Measurements from ENCODE around the gene MBD5. TPM values are rescaled to one million over a fixed set of nuclear protein-coding genes. Genes with fewer than 3 reads are reported as not detected.

Gene MBD5
- total and polyA plus RNA-seq, 2 of the 4 experiments (the other 2 are of a cell fraction), result 9.8 to 14.2 TPM

DNA sequence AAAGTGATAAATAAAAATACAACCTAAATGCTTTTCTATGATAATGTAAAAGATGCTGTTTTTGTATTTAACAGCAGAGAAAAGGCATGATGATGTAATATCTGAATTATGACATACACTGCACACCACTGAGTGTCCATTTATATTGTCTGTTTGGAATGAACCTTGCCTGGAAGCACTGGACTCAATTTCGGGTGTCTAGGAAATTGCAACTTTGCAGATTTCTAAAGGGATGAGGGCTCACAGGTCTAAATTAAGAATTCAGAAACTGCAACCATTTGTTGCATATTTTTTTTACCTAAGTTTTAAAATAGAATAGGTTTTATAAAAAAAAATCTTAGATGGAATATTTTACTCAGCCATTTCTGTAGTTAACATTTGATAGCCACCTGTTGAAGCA is 492.5 kb downstream of the MBD5 start:
- H3K79me1 ChIP-seq (ENCODE audit: low read depth in 1 of 2, low read length in 2 of 2), result no peaks in the 10 kb centered on the region
- H2BK120ac ChIP-seq (ENCODE audit: low read depth, low read length), result no peak overlapping the region
- no peak for TF ChIP-seq CEBPB (IDR thresholded peaks at IDR 0.05; ENCODE audit: low read depth, low read length)
- TF ChIP-seq, protein P1, sequence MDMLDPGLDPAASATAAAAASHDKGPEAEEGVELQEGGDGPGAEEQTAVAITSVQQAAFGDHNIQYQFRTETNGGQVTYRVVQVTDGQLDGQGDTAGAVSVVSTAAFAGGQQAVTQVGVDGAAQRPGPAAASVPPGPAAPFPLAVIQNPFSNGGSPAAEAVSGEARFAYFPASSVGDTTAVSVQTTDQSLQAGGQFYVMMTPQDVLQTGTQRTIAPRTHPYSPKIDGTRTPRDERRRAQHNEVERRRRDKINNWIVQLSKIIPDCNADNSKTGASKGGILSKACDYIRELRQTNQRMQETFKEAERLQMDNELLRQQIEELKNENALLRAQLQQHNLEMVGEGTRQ (IDR thresholded peaks at IDR 0.05; ENCODE audit: low read depth, low read length), result no peak
- TF ChIP-seq, protein P2, sequence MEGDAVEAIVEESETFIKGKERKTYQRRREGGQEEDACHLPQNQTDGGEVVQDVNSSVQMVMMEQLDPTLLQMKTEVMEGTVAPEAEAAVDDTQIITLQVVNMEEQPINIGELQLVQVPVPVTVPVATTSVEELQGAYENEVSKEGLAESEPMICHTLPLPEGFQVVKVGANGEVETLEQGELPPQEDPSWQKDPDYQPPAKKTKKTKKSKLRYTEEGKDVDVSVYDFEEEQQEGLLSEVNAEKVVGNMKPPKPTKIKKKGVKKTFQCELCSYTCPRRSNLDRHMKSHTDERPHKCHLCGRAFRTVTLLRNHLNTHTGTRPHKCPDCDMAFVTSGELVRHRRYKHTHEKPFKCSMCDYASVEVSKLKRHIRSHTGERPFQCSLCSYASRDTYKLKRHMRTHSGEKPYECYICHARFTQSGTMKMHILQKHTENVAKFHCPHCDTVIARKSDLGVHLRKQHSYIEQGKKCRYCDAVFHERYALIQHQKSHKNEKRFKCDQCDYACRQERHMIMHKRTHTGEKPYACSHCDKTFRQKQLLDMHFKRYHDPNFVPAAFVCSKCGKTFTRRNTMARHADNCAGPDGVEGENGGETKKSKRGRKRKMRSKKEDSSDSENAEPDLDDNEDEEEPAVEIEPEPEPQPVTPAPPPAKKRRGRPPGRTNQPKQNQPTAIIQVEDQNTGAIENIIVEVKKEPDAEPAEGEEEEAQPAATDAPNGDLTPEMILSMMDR (conservative IDR thresholded peaks at IDR 0.05; ENCODE audit: low read depth, low read length), result no peak
- TF ChIP-seq MXI1 (IDR thresholded peaks at IDR 0.05; ENCODE audit: borderline replicate concordance, low read depth, low read length), result no peak
- TF ChIP-seq RAD21 (IDR thresholded peaks at IDR 0.05; ENCODE audit: low read length), result no peak
- no peak for TF ChIP-seq MAFK (IDR thresholded peaks at IDR 0.05; ENCODE audit: low read depth, low read length)
- TF ChIP-seq POLR2A (IDR thresholded peaks at IDR 0.05; ENCODE audit: low read depth, low read length), result no peak
- no peak for TF ChIP-seq FOS (IDR thresholded peaks at IDR 0.05; ENCODE audit: low read depth, low read length)
- TF ChIP-seq CHD1 (IDR thresholded peaks at IDR 0.05; ENCODE audit: low read depth, low read length), result no peak
- TF ChIP-seq SMC3 (IDR thresholded peaks at IDR 0.05; ENCODE audit: low read depth, low read length), result no peak
- no peak for TF ChIP-seq MAZ (IDR thresholded peaks at IDR 0.05; ENCODE audit: borderline replicate concordance, low read depth, low read length)
- TF ChIP-seq RCOR1 (IDR thresholded peaks at IDR 0.05; ENCODE audit: insufficient replicate concordance, low read length), result no peak
- TF ChIP-seq, protein P3, sequence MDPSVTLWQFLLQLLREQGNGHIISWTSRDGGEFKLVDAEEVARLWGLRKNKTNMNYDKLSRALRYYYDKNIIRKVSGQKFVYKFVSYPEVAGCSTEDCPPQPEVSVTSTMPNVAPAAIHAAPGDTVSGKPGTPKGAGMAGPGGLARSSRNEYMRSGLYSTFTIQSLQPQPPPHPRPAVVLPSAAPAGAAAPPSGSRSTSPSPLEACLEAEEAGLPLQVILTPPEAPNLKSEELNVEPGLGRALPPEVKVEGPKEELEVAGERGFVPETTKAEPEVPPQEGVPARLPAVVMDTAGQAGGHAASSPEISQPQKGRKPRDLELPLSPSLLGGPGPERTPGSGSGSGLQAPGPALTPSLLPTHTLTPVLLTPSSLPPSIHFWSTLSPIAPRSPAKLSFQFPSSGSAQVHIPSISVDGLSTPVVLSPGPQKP (IDR thresholded peaks at IDR 0.05; ENCODE audit: borderline replicate concordance, low read depth, low read length), result no peak
- no peak for TF ChIP-seq BHLHE40 (IDR thresholded peaks at IDR 0.05; ENCODE audit: low read depth, low read length)
- no peak overlapping the region for H2AFZ ChIP-seq (replicated peaks; ENCODE audit: low read length, poor library complexity)
- dilution Hi-C loops (cut with HindIII; ENCODE audit: low sequenced_read_pairs, unreplicated experiment), result no loop called here
- in situ Hi-C loops (cut with MboI; ENCODE audit: low sequenced_read_pairs), result loop anchor here (5.0 kb wide), 1 partner anchor 521 kb away; no protein-coding TSS in a partner anchor
- no peak overlapping the region for H2BK15ac ChIP-seq (ENCODE audit: low read depth, low read length)
- H4K5ac ChIP-seq (ENCODE audit: low read depth, low read length), result no peak overlapping the region
- H4K20me1 ChIP-seq (ENCODE audit: insufficient read depth, low read length), result no peaks in the 10 kb centered on the region
- no peak overlapping the region for H2AK5ac ChIP-seq (ENCODE audit: low read depth, low read length)
- no TSS peak for BruUV-seq (replicated peaks)
- H3K27ac ChIP-seq (ENCODE audit: insufficient read depth, low read length), result no peak overlapping the region
- ATAC-seq (ENCODE audit: low read depth) (no peak), DNase-seq (no peak)
- H2BK5ac ChIP-seq (ENCODE audit: low read depth, low read length, poor library complexity, severe bottlenecking), result no peak overlapping the region
- no peak overlapping the region for H3K56ac ChIP-seq (ENCODE audit: extremely low read depth, insufficient read depth, low read length)
- H3K4me3 ChIP-seq (ENCODE audit: insufficient read depth, low read depth, low read length), result no peak overlapping the region
- no peak overlapping the region for H3K9ac ChIP-seq (ENCODE audit: low read depth, low read length)
- ChIA-PET CTCF (no interaction called here), POLR2A (ENCODE audit: unreplicated experiment) (no interaction called here)
- no peak overlapping the region for H2BK20ac ChIP-seq (ENCODE audit: low read depth, low read length)
- H3K9me1 ChIP-seq (ENCODE audit: insufficient read depth, low read length), result no peaks in the 10 kb centered on the region
- no peak overlapping the region for H4K8ac ChIP-seq (ENCODE audit: low read depth in 2 of 2, low read length in 2 of 2)
- H3K27me3 ChIP-seq (ENCODE audit: control insufficient read depth, insufficient read depth, low read length), result no peaks in the 10 kb centered on the region
- no peak overlapping the region for H2AK9ac ChIP-seq (replicated peaks; ENCODE audit: low read depth, low read length, poor library complexity)
- H3K4me2 ChIP-seq (ENCODE audit: low read depth, low read length), result no peak overlapping the region
- H3K4ac ChIP-seq (ENCODE audit: low read depth, low read length), result no peak overlapping the region
- H3K36me3 ChIP-seq (ENCODE audit: control insufficient read depth, insufficient read depth, low read length), result 0 out of 2 replicates have a peak, but pooled peaks cover 1% of the 10 kb centered on the region
- H4K91ac ChIP-seq (ENCODE audit: insufficient read depth, low read depth, low read length), result no peak overlapping the region
- H3K9me3 ChIP-seq (ENCODE audit: control insufficient read depth, insufficient read depth, low read length), result no peaks in the 10 kb centered on the region
- no CpG with 5 or more reads among the region's 1 CpG for whole genome bisulfite sequencing, 2 experiments (ENCODE audit: extremely low coverage in 2 of 2, insufficient read length in 1 of 2)
- no peak overlapping the region for H3K14ac ChIP-seq (replicated peaks; ENCODE audit: low read depth, low read length)
- no peak overlapping the region for H3K23ac ChIP-seq (ENCODE audit: low read depth, low read length)
- intact Hi-C loops (cut with micrococcal nuclease), result loop anchor here (5.0 kb wide), 1 partner anchor 479 kb away; no protein-coding TSS in a partner anchor
- no peaks in the 10 kb centered on the region for H3K4me1 ChIP-seq (ENCODE audit: control insufficient read depth, insufficient read depth, low read length)
- H3K18ac ChIP-seq (ENCODE audit: low read depth, low read length), result no peak overlapping the region

Measured in IMR-90 (cell line).